OCI-LY3 (cell line): Measurements from ENCODE around the gene DPY19L1.

Experiments used
- EZH2phosphoT487 ChIP-seq: fragments of 200-600 bp; shearing (Covaris generic); IDR thresholded peaks from 2 replicates; pipeline ENCODE4 v1.6.1; 2018; ENCODE audit warnings: antibody characterized with exemption, mixed run types, low read depth
- TF ChIP-seq, protein P1 (sequence below): fragments of 200-600, 300-600 bp; sonication (generic); IDR thresholded peaks from 2 replicates; pipeline ENCODE4 v1.5.1; 2014; ENCODE audit warnings: antibody characterized with exemption, low read length, low read depth

- TF ChIP-seq, protein P1, sequence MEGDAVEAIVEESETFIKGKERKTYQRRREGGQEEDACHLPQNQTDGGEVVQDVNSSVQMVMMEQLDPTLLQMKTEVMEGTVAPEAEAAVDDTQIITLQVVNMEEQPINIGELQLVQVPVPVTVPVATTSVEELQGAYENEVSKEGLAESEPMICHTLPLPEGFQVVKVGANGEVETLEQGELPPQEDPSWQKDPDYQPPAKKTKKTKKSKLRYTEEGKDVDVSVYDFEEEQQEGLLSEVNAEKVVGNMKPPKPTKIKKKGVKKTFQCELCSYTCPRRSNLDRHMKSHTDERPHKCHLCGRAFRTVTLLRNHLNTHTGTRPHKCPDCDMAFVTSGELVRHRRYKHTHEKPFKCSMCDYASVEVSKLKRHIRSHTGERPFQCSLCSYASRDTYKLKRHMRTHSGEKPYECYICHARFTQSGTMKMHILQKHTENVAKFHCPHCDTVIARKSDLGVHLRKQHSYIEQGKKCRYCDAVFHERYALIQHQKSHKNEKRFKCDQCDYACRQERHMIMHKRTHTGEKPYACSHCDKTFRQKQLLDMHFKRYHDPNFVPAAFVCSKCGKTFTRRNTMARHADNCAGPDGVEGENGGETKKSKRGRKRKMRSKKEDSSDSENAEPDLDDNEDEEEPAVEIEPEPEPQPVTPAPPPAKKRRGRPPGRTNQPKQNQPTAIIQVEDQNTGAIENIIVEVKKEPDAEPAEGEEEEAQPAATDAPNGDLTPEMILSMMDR = no peak
- no peak for TF ChIP-seq EZH2phosphoT487
These were observed 26.2 kb downstream of the DPY19L1 start for GRCh38 chr7:35011085-35011484.
